ENCODE data around the gene CISD1.

GRCh38 chr10:58334817-58335305 lies 65.9 kb downstream of the CISD1 start, which contains the start of gene UBE2D1:
- TF ChIP-seq SIN3A (IDR thresholded peaks at IDR 0.05; ENCODE audit: borderline replicate concordance, insufficient read depth, low read length) (0 out of 2 replicates have a peak, but pooled peaks have one; percentile 20), POLR2AphosphoS5 (IDR thresholded peaks at IDR 0.05; ENCODE audit: low read depth, low read length) (peak; percentile 91)
